DMS153 (cell line): ENCODE data around the gene HGD.
"Not testable (repeated sequence)": the region's sequence is repeated elsewhere in the genome, so short reads cannot be mapped to it uniquely, and the experiment has no call there.

Experiments used
- DNase-seq: peaks from one replicate; lab custom pipeline; 2025; lab: John Stamatoyannopoulos, UW

Gene HGD

DNA sequence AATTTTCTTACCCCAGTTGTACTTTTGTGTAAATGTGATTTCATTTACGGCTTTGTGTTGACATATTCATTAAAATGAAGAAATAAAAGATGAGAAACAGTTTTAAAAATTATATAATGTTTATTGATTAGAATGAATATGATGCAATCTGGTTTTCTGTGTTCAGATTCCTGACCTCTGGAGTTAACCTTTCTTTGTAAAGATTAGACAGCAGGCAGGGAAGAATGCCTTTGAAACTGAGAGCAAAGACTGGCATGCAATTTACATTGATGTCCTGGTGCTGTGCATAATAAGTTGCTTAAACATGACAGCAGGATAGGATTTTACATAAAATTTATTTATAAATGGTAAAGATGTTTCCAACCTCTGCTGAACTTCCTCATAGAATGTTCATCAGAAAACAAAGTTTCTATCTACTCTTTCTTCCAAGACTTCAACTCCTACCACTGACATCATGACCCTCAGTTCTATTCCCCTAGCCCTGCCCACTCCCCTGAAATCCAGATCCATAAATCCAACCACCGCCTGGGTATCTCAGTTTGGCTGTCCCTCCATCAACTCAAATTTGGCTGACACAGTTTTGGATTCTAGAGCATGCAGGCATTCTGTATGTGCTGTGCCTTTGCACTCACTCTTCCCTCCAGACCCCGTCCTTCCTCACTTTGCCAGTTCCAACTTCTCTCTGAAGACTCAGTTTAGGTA is 1.7 kb downstream of the HGD start:
- no peak for DNase-seq

- no peak for DNase-seq
Measured at GRCh38 chr3:120678984-120679383, 3.1 kb downstream of the HGD start.

- no peak for DNase-seq
Measured at GRCh38 chr3:120678331-120678947, 3.6 kb downstream of the HGD start.

DNA sequence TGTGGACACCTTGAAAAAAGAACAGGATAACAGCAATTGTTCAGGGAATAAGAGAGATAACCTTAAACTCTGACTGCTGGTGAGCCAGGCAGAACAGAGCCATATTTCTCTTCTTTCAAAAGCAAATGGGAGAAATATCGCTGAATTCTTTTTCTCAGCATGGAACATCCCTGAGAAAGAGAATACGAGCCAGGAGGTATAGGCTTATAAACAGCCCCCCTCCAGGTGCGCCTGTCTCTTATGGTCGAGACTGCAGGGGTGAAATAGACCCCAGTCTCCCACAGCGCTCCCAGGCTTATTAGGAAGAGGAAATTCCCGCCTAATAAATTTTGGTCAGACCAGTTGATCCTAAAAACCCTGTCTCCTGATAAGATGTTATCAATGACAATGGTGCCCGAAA is 4.8 kb downstream of the HGD start:
- not testable (repeated sequence) for DNase-seq

DNA sequence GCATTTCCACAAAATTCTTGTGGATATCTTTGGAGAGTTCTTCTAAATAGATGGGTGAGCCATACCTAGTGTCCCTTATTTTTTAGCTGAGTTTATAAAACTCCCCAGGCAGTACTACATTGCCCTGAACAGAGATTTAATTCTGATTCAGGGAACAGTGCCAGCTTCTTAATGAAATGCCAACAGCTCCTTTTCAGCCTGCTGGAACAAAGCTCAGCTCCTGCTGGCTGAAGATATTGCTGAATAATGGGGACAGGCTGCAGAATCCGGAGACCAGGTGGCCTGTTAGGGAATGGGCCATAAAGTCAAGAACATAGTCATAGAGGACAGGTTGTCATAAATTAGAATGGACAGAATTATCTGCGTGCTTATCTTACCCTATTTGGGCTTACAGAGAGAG is 8.9 kb downstream of the HGD start:
- DNase-seq, result no peak

GRCh38 chr3:120670576-120670975 is 11.5 kb downstream of the HGD start:
- no peak for DNase-seq

DNA sequence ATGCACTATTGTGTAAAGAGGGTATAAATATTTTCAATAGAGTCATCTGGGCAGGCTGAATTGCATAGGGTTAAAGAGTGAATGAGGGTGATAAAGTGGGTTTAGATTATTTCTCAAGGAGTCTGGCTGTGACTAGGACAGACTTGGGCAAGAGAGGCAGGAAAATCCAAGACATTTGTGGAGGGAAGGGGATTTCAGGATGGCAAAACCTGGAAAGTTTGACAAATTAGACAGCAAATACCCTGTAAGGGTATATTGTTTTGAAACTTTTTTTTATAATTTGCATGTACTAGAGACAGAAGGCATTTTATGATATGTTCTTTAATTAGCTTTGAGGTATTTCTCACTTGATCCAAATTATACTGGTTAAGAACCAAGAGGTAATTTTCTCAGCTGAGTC is 17.1 kb downstream of the HGD start:
- no peak for DNase-seq

- DNase-seq, result no peak
Measured at GRCh38 chr3:120661945-120662344, 20.1 kb downstream of the HGD start.

GRCh38 chr3:120661106-120661905 is 20.7 kb downstream of the HGD start:
- no peak for DNase-seq

DNA sequence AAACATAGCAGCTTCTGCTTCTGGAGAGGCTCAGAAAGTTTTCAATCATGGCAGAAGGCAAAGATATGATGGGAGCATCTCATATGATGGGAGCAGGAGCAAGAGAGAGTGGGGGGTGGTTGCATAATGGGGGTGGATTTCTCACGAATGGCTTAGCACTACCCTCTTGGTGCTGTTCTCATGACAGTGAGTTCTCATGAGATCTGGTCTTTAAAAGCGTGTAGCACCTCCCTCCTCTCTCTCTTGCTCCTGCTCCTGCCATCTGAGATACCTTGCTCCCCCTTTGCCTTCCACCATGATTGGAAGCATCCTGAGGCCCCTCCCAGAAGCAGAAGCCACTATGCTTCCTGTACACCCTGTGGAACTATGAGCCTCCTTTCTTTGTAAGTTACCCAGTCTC is 22.2 kb downstream of the HGD start:
- DNase-seq, result no peak

DNA sequence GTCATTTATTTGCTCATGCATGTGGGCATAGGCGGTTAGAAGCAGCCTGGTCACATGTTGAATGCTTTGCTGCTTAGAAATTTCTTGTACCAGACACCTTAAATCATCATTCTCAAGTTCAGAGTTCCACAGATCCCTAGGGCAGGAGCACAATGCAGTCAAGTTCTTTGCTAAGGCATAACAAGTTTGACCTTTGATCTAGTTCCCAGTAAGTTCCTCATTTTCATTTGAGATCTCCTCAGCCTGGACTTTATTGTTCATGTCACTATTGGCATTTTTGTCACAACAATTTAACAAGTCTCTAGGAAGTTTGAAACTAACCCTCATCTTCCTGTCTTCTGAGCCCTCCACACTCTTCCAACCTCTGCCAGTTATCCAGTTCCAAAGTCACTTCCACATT is 22.8 kb downstream of the HGD start:
- DNase-seq, result no peak

- no peak for DNase-seq
Measured at GRCh38 chr3:120652896-120653545, 29.0 kb downstream of the HGD start.

- no peak for DNase-seq
Measured at GRCh38 chr3:120652281-120652680, 29.8 kb downstream of the HGD start.

DNA sequence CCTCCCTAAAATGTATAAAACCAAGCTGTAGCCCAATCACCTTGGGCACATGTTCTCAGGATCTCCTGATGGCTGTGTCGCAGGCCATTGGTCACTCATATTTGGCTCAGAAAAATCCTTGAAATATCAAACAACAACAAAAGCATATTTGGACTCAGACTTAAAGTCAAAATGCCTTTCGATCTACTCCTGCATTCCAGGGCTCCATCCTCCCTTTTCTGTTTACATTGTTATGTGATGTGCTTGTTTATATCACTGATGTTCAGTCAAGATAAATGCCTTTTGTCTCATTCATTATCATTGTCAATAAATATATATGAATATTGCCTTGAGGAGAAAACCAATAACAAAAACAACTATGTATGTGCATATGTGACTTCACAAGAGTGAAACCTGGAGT is 31.7 kb downstream of the HGD start:
- DNase-seq, result no peak

DNA sequence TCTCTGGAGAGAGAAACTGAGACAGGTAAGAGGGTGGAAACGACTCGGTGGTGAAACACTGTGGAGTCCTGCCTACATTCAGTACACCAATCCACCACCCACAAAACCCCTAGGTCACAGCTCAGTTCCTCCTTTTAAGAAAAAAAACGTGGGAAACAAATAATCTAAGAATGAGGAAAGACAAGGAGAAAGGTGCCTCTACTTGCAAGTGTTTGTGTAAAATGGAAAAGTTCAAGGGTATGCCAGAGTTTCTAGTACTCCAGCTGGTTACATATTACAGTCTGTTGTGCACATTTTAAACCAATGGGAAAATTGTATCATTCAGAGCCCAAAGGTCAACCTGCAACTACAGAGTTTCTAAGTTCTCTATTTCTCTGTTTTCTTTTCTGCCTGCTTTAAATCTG is 32.2 kb downstream of the HGD start:
- no peak for DNase-seq

DNA sequence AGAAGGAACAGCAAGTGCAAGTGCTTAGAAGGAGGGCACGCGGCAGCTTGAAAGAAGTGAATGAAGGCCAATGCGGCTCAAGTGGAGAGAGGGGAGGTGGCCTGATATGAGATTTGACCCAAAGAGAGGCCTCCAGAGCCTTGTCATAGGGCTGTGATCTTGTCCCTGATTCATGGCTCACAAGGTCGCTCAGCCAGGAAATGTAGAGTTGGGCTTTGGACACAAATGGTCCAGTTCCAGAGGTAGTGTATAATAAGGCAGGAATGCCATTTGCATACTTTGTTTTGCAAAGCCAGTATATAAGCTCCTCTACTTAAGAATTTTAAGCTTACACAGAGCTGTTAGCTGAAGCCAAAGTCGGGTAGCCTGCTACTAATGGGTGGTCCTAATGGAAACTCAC is 33.7 kb downstream of the HGD start:
- DNase-seq, result no peak

GRCh38 chr3:120646771-120647432 is 35.1 kb downstream of the HGD start:
- DNase-seq, result no peak

DNA sequence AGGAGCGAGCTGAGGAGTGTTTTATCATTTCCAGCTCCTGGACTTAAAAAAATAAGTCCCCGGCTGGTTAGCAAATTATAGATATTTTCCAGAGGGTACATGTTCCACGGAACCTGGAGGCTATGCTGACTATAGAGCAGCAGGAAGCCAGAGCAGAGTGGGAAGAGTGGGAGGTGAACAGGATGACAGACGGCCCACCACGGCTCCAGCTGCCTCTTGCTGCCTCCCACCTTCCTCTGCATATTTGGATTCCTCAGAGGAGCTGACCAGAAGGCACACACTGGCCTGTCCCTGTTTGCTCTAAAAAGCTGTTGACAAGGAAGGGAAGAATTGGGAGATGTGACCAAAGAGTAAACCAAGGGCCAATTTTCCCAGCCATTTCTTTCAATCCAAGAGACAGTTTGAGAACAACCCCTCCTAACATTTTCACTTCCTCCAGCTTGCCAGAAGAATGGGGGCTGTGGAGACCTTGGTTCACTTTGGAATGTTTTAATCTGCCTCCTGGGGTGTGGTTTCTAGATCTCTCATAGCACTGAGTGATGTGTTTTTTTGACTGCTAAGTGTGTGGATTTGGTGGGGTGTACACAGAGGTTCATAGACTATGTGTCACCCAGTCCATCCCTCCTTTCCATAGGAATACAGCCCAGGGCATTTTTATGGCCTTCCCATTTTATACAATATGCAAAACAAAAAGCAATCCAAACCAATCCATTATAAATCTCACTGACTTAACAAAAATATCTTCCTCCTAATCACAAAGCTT is 36.8 kb downstream of the HGD start:
- DNase-seq, result no peak

DNA sequence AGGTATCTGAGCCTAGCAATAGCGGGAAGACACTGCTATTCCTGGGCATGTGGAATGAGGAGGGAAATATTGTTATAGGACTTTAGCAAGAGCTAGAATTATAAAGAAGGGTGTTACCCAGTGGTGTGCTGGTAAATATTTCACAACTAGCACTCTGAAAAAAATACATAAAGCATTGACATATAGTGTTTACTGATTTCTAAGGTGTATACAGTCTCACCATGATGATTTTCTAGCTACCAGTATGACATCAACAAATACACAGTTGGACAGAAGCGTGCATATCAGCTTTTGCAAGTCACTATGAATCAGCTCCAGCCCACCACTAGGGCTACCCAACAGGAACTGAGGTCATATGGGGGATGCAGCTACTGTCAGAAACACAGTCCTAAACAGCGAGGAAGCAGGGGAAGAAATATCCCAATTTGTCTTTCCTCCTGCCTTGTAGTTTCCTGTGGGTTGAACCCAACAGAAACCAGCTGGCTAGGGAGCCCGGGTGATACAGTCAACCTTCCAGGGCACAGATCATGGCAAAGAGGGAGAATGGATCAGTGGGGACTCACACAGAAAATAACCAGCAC is 39.6 kb downstream of the HGD start:
- DNase-seq, result no peak

DNA sequence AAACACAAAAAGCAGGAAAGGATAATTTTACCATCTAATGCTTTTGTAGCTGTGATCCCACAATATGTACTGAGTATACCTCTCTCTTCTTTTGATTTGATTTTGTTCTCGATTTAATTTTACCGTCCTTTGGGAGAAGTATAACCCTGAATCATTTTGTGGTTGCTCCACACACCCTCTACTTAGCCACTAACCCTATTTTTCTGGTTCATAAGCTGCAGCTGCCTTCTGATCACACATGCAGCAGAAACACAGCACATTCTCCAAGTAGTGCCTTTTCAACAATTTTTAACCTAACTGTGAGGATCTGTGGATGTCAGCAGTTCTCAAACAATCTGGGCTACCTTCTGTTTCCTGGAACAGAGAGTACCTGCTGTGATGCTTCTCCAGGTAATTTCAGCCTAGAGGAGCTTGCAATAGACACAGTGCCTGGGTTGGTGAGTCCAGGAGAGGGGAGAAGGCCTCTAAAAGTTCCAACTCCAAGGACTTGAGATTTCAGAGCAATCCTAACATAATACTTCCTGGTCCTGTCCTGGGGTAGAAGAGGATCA is 40.3 kb downstream of the HGD start:
- DNase-seq, result no peak

- DNase-seq, result no peak
Measured at GRCh38 chr3:120640231-120640630, 41.8 kb downstream of the HGD start.
